B cell (primary cell): ENCODE measurements around the gene JAML. TPM values are rescaled to one million over a fixed set of nuclear protein-coding genes. Genes with fewer than 3 reads are reported as not detected.

Experiments used
- ATAC-seq: fragments of 200-7000 bp; cut with Tn5 transposase; one replicate; pipeline ENCODE4 v1.10.0; 2021; ENCODE audit warnings: low read depth, mild to moderate bottlenecking, moderate number of reproducible peaks, moderate library complexity
- CTCF ChIA-PET: fragments of 350-600 bp; sonication (Branson Sonifier 250); formaldehyde crosslinking; loops from one replicate; lab custom pipeline; 2021; ENCODE audit warnings: antibody characterized with exemption, inconsistent platforms; lab: Charles Lee
- POLR2A ChIA-PET: fragments of 350-600 bp; sonication (Branson Sonifier 250); formaldehyde crosslinking; loops from one replicate; lab custom pipeline; 2021; ENCODE audit warnings: antibody characterized with exemption; lab: Charles Lee
- DNase-seq: peaks from one replicate; pipeline ENCODE4 v3.0.0; 2013
- H2AFZ ChIP-seq: 2 replicates; pipeline ENCODE4 v1.6.1; 2012; ENCODE audit warnings: mild to moderate bottlenecking, low read depth, low read length; ENCODE audit not compliant: insufficient read depth, poor library complexity, severe bottlenecking
- H3K27ac ChIP-seq, 2 donors: 1 replicate in 1 of 2; 2 replicates in 1 of 2; pipeline ENCODE4 v1.5.1; 2012 to 2013; ENCODE audit warnings: low read length in 2 of 2, mild to moderate bottlenecking in 2 of 2, moderate library complexity in 1 of 2
- H3K27me3 ChIP-seq, 4 experiments: fragments of 200-600 bp in 1 of 4; sonication (generic) in 1 of 4; replicated peaks in 1 of 4; 1 replicate in 2 of 4; 2 replicates in 2 of 4; pipeline versions ENCODE4 v1.6.1 to v1.7.0; 2013 to 2016; ENCODE audit warnings: low read length in 3 of 4, mild to moderate bottlenecking in 2 of 4, mixed read lengths in 1 of 4, moderate library complexity in 1 of 4; ENCODE audit not compliant: insufficient read depth in 4 of 4, control insufficient read depth in 3 of 4; ENCODE audit errors: control extremely low read depth in 1 of 4
- H3K36me3 ChIP-seq, 2 experiments: replicated peaks in 1 of 2; 1 replicate in 1 of 2; 2 replicates in 1 of 2; pipeline versions ENCODE4 v1.6.1 to v1.7.1; 2013; ENCODE audit warnings: low read length in 1 of 2; ENCODE audit not compliant: insufficient read depth in 2 of 2, control insufficient read depth in 1 of 2; ENCODE audit errors: control extremely low read depth in 1 of 2, extremely low read depth in 1 of 2
- H3K4me1 ChIP-seq, 2 donors: fragments of 200-600 bp in 1 of 2; sonication (generic) in 1 of 2; 1 replicate in 1 of 2; 2 replicates in 1 of 2; pipeline versions ENCODE4 v1.5.1 to v1.6.1; 2013 to 2017; ENCODE audit warnings: low read length in 2 of 2; ENCODE audit not compliant: control insufficient read depth in 2 of 2, insufficient read depth in 2 of 2
- H3K4me2 ChIP-seq: replicated peaks from 2 replicates; pipeline ENCODE3; 2012; ENCODE audit warnings: mild to moderate bottlenecking, low read depth, low read length; ENCODE audit not compliant: poor library complexity, severe bottlenecking
- H3K4me3 ChIP-seq, 5 experiments: fragments of 200-600 bp in 1 of 5; sonication (generic) in 1 of 5; 1 replicate in 3 of 5; 2 replicates in 2 of 5; pipeline versions ENCODE4 v1.5.1 to v1.7.0; 2011 to 2016; ENCODE audit warnings: low read length in 4 of 5, mild to moderate bottlenecking in 4 of 5, low read depth in 2 of 5, control low read depth in 1 of 5, moderate library complexity in 1 of 5; ENCODE audit not compliant: insufficient read depth in 1 of 5; ENCODE audit errors: control extremely low read depth in 1 of 5, extremely low read depth in 1 of 5
- H3K79me2 ChIP-seq: fragments of 200-600 bp; sonication (generic); one replicate; pipeline ENCODE4 v1.6.0; 2016; ENCODE audit warnings: low read length; ENCODE audit not compliant: control insufficient read depth, insufficient read depth
- H3K9ac ChIP-seq: fragments of 200-600 bp; sonication (generic); 2 replicates; pipeline ENCODE4 v1.6.1; 2017; ENCODE audit warnings: mild to moderate bottlenecking, low read length, moderate library complexity
- H3K9me3 ChIP-seq, 3 donors: one replicate each; pipeline versions ENCODE4 v1.6.1 to v1.7.1; 2013; ENCODE audit warnings: low read length in 2 of 3; ENCODE audit not compliant: control insufficient read depth in 2 of 3, insufficient read depth in 1 of 3; ENCODE audit errors: control extremely low read depth in 1 of 3
- H4K20me1 ChIP-seq: 2 replicates; pipeline ENCODE4 v1.6.0; 2012; ENCODE audit warnings: mild to moderate bottlenecking, low read length; ENCODE audit not compliant: insufficient read depth, control insufficient read depth, poor library complexity, severe bottlenecking
- H3K27ac Mint-ChIP-seq: one replicate; pipeline ENCODE4 v1.8.0; 2021; ENCODE audit warnings: mixed read lengths
- H3K27me3 Mint-ChIP-seq: one replicate; pipeline ENCODE4 v1.8.0; 2021; ENCODE audit warnings: mixed read lengths
- H3K4me1 Mint-ChIP-seq: one replicate; pipeline ENCODE4 v1.8.0; 2021; ENCODE audit warnings: mixed read lengths
- H3K4me3 Mint-ChIP-seq: one replicate; pipeline ENCODE4 v1.8.0; 2021; ENCODE audit warnings: mixed read lengths
- H3K9me3 Mint-ChIP-seq: one replicate; pipeline ENCODE4 v1.8.0; 2022; ENCODE audit warnings: mixed read lengths; ENCODE audit not compliant: insufficient read depth
- EZH2 ChIP-seq: IDR thresholded peaks from 2 replicates; pipeline ENCODE4 v1.6.1; 2012; ENCODE audit warnings: borderline replicate concordance, low read depth, mild to moderate bottlenecking, moderate library complexity, low read length; ENCODE audit not compliant: insufficient read depth, poor library complexity, severe bottlenecking
- WGBS: methylation state at CpG from one replicate; pipeline ENCODE4 v1.1.5; 2013; ENCODE audit warnings: missing lambda C conversion rate; ENCODE audit not compliant: insufficient coverage; 5-methylcytosine and 5-hydroxymethylcytosine counted together
- intact Hi-C: fragments of 100-400 bp; cut with micrococcal nuclease; formaldehyde crosslinking; loops from one replicate; pipeline ENCODE4 v1.10.0; 2022
- polyA plus RNA-seq: library from polyadenylated mRNA; depleted of rRNA; stranded (reverse); fragments of >200 nt; gene quantifications from 2 replicates; pipeline ENCODE4 v1.2.3, GENCODE V29; 2012
- total RNA-seq, 2 donors: library from RNA; stranded (reverse); fragments of 120-200 nt in 1 of 2; gene quantifications; 1 replicate in 1 of 2; 2 replicates in 1 of 2; pipeline versions ENCODE4 v1.2.3 to v1.2.4, GENCODE V29; 2013 to 2022
- TF ChIP-seq, protein P1 (sequence below): fragments of 200-600 bp; IDR thresholded peaks from one replicate; pipeline ENCODE4 v1.8.0; 2022; ENCODE audit warnings: antibody characterized with exemption, mild to moderate bottlenecking

Gene JAML
- total and polyA plus RNA-seq, 2 donors (not counting 1 experiment from before 2014, with no cell fraction given): 1.0 to 9.6 TPM

- H3K27ac ChIP-seq: no peak overlapping the region
- no peak for DNase-seq
- no peak overlapping the region for H3K4me2 ChIP-seq
- no peak for ATAC-seq
- POLR2A ChIA-PET: no interaction called here
- Mint-ChIP-seq H3K4me1 (peaks cover 19% of the 10 kb centered on the region), H3K27ac (no peak overlapping the region), H3K4me3 (no peak overlapping the region), H3K27me3 (peaks cover 32% of the 10 kb centered on the region), H3K9me3 (no peaks in the 10 kb centered on the region)
- TF ChIP-seq, protein P1, sequence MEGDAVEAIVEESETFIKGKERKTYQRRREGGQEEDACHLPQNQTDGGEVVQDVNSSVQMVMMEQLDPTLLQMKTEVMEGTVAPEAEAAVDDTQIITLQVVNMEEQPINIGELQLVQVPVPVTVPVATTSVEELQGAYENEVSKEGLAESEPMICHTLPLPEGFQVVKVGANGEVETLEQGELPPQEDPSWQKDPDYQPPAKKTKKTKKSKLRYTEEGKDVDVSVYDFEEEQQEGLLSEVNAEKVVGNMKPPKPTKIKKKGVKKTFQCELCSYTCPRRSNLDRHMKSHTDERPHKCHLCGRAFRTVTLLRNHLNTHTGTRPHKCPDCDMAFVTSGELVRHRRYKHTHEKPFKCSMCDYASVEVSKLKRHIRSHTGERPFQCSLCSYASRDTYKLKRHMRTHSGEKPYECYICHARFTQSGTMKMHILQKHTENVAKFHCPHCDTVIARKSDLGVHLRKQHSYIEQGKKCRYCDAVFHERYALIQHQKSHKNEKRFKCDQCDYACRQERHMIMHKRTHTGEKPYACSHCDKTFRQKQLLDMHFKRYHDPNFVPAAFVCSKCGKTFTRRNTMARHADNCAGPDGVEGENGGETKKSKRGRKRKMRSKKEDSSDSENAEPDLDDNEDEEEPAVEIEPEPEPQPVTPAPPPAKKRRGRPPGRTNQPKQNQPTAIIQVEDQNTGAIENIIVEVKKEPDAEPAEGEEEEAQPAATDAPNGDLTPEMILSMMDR: no peak
- TF ChIP-seq EZH2: no peak
- H4K20me1 ChIP-seq: no peaks in the 10 kb centered on the region
- WGBS: no CpG with 5 or more reads among the region's 2 CpGs
- no peaks in the 10 kb centered on the region for H3K9me3 ChIP-seq
- intact Hi-C loops: loop anchor here (5.0 kb wide), 1 partner anchor 35 kb away; no protein-coding TSS in a partner anchor
- no peaks in the 10 kb centered on the region for H3K27me3 ChIP-seq
- no peaks in the 10 kb centered on the region for H3K36me3 ChIP-seq
- no peak overlapping the region for H3K9ac ChIP-seq
- no peak overlapping the region for H3K4me3 ChIP-seq
- no peak overlapping the region for H2AFZ ChIP-seq
- CTCF ChIA-PET: interaction anchor here (1.3 to 3.7 kb wide), 2 partner anchors 8 to 260 kb away, joined by 3 to 21 read pairs; no protein-coding TSS in a partner anchor
- H3K4me1 ChIP-seq: peaks cover 15 to 16% of the 10 kb centered on the region in 2 donors
- H3K79me2 ChIP-seq: no peaks in the 10 kb centered on the region
Measured at GRCh38 chr11:118207079-118207478, 17.7 kb downstream of the JAML start.

DNA sequence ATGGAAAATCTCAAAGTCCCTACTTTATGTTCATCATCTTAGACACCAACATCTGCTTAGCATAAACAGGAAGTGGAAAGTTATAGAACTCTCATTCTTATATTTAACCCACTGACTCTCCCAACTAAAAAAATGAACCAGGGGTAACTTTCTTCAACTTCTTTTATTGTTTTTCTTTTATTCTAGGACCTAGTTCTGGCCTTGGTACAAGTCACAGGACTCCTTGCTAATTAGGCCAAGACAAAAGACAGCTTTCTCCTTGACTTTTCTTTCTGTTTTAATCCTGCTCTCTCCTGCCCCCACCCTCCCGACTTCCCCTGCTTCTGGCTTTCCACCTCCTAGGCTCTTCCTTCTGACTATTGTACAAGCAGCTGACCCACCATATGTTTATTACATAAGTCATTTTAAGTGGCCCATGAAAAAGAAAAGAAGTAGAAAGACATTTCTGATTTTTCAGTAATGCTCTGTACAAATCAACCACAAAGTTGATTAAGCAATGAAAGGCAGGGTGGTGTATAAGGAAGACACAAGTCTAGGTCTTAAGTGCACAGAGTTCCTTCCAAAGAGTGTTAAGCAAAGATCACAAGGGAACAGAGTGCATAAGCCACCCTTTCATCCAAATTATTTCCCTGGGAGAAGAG, 18.3 kb downstream of the JAML start:
- H3K27ac Mint-ChIP-seq: no peak overlapping the region
- Histone ChIP-seq H2AFZ (peak overlapping the region; percentile 3), H3K9ac (no peak overlapping the region), H3K4me1 (peaks cover 10 to 11% of the 10 kb centered on the region in 2 donors), H3K9me3 (no peaks in the 10 kb centered on the region), H3K4me3 (no peak overlapping the region), H3K36me3 (no peaks in the 10 kb centered on the region), H4K20me1 (no peaks in the 10 kb centered on the region), H3K27ac (no peak overlapping the region), H3K27me3 (peaks cover 0 to 2% (median 0%) of the 10 kb centered on the region in 4 experiments), H3K79me2 (no peaks in the 10 kb centered on the region), H3K4me2 (peak overlapping the region; percentile 13)
- ATAC-seq: no peak
- peaks cover 32% of the 10 kb centered on the region for H3K27me3 Mint-ChIP-seq
- H3K4me3 Mint-ChIP-seq: no peak overlapping the region
- TF ChIP-seq, protein P1: no peak
- no peak for TF ChIP-seq EZH2
- H3K9me3 Mint-ChIP-seq: no peaks in the 10 kb centered on the region
- POLR2A ChIA-PET: interaction anchor here (0.6 kb wide), 1 partner anchor 229 kb away, joined by 4 read pairs; no protein-coding TSS in a partner anchor
- intact Hi-C loops: loop anchor here (5.0 kb wide), 1 partner anchor 36 kb away; no protein-coding TSS in a partner anchor
- WGBS: no CpG with 5 or more reads among the region's 1 CpG
- CTCF ChIA-PET: interaction anchor here (1.3 kb wide), 1 partner anchor 260 kb away, joined by 3 read pairs; no protein-coding TSS in a partner anchor
- peaks cover 13% of the 10 kb centered on the region for H3K4me1 Mint-ChIP-seq
- no peak for DNase-seq
